ENCODE results near the gene ISOC2. TPM values are rescaled to one million over a fixed set of nuclear protein-coding genes. Genes with fewer than 3 reads are reported as not detected.
"Not testable (repeated sequence)": the region's sequence is repeated elsewhere in the genome, so short reads cannot be mapped to it uniquely, and the experiment has no call there.

The ISOC2 gene
- total RNA-seq, 6 experiments from 2014 or later: 69.4 to 222 (median 100) TPM

- ATAC-seq: no peak
- H3K27me3 ChIP-seq: no peaks in the 10 kb centered on the region
- 14% methylated on average over 2 of the region's 2 CpGs for WGBS (ENCODE audit: insufficient coverage, low coverage, low lambda C conversion rate, missing lambda C conversion rate)
Observed at GRCh38 chr19:55498246-55498840, 36.9 kb upstream of the ISOC2 start.

GRCh38 chr19:55497763-55498162 lies 36.3 kb upstream of the ISOC2 start:
- Histone ChIP-seq H3K36me3 (no peaks in the 10 kb centered on the region), H3K9me3 (no peaks in the 10 kb centered on the region), H3K4me3 (no peak overlapping the region), H3K4me1 (no peaks in the 10 kb centered on the region), H3K27ac (no peak overlapping the region), H3K27me3 (no peaks in the 10 kb centered on the region)
- 30% methylated on average over 2 of the region's 13 CpGs for WGBS (ENCODE audit: insufficient coverage, low coverage, low lambda C conversion rate, missing lambda C conversion rate)
- no peak for ATAC-seq
- intact Hi-C loops (cut with DNase I): loop anchor here in 1 of 2 donors (10.0 kb wide), 1 partner anchor 353 kb away; the partner anchor contains the start of gene TNNT1
- no peak for TF ChIP-seq POLR2A (IDR thresholded peaks at IDR 0.05)
- no peak for TF ChIP-seq CTCF (IDR thresholded peaks at IDR 0.05)
- DNase-seq: no peak

More at GRCh38 chr19:55498246-55498840, 36.9 kb upstream of the ISOC2 start:
- no peak overlapping the region for H3K27ac ChIP-seq
- DNase-seq: no peak
- no peaks in the 10 kb centered on the region for H3K36me3 ChIP-seq
- intact Hi-C loops (cut with DNase I): loop anchor here in 1 of 2 donors (10.0 kb wide), 1 partner anchor 354 kb away; the partner anchor contains the start of gene TNNT1
- no peak for TF ChIP-seq POLR2A (IDR thresholded peaks at IDR 0.05)
- TF ChIP-seq CTCF (IDR thresholded peaks at IDR 0.05): no peak
- no peaks in the 10 kb centered on the region for H3K4me1 ChIP-seq
- no peaks in the 10 kb centered on the region for H3K9me3 ChIP-seq
- no peak overlapping the region for H3K4me3 ChIP-seq

GRCh38 chr19:55496820-55497219 lies 35.4 kb upstream of the ISOC2 start:
- not testable (repeated sequence) for H3K27ac ChIP-seq, H3K9me3 ChIP-seq, H3K27me3 ChIP-seq, H3K4me3 ChIP-seq, DNase-seq, H3K36me3 ChIP-seq, H3K4me1 ChIP-seq, ATAC-seq
- 69% methylated on average over 6 of the region's 10 CpGs for WGBS (ENCODE audit: insufficient coverage, low coverage, low lambda C conversion rate, missing lambda C conversion rate)
- intact Hi-C loops (cut with DNase I): loop anchor here in 1 of 2 donors (10.0 kb wide), 1 partner anchor 352 kb away; the partner anchor contains the start of gene TNNT1

- no peak overlapping the region for H3K27ac ChIP-seq
- intact Hi-C loops (cut with DNase I): loop anchor here in 1 of 2 donors (10.0 kb wide), 1 partner anchor 351 kb away; the partner anchor contains the start of gene TNNT1
- TF ChIP-seq POLR2A (IDR thresholded peaks at IDR 0.05) (no peak), CTCF (IDR thresholded peaks at IDR 0.05) (no peak)
- 75% methylated on average over 9 of the region's 11 CpGs for WGBS (ENCODE audit: insufficient coverage, low coverage, low lambda C conversion rate, missing lambda C conversion rate)
- no peaks in the 10 kb centered on the region for H3K36me3 ChIP-seq
- no peak overlapping the region for H3K4me3 ChIP-seq
- no peak for ATAC-seq
- no peak for DNase-seq
- H3K27me3 ChIP-seq: no peaks in the 10 kb centered on the region
- H3K4me1 ChIP-seq: no peaks in the 10 kb centered on the region
- H3K9me3 ChIP-seq: no peaks in the 10 kb centered on the region
Observed at GRCh38 chr19:55495646-55496349, 34.4 kb upstream of the ISOC2 start.

Measured in right lobe of liver (tissue), 6 donors.